ENCODE data around the gene SLBP. TPM values are rescaled to one million over a fixed set of nuclear protein-coding genes. Genes with fewer than 3 reads are reported as not detected.

Gene SLBP
- polyA plus RNA-seq, 3 donors: 39.6 to 63.7 (median 59.1) TPM

GRCh38 chr4:1728061-1728980 is 16.2 kb upstream of the SLBP start:
- H3K27me3 ChIP-seq (ENCODE audit: control insufficient read depth in 2 of 2, insufficient read depth in 2 of 2, low read length in 2 of 2): no peaks in the 10 kb centered on the region
- H3K9me3 Mint-ChIP-seq: peaks cover 0 to 2% (median 0%) of the 10 kb centered on the region in 7 donors
- H3K9ac ChIP-seq (ENCODE audit: insufficient read depth, low read length, poor library complexity, severe bottlenecking): peak overlapping the region; percentile 60
- H3K27ac Mint-ChIP-seq: peak overlapping the region; percentile 89 to 98 (median 94)
- peaks cover 47% of the 10 kb centered on the region for H4K20me1 ChIP-seq (ENCODE audit: insufficient read depth, low read length)
- peak overlapping the region; percentile 68 to 96 for H3K27ac ChIP-seq (ENCODE audit: low read depth in 1 of 2, low read length in 2 of 2)
- peaks cover 65% of the 10 kb centered on the region for H3K4me1 Mint-ChIP-seq
- TF ChIP-seq CTCF (IDR thresholded peaks at IDR 0.05): no peak
- H3K36me3 ChIP-seq (replicated peaks in 1 of 2; ENCODE audit: control insufficient read depth in 1 of 2, insufficient read depth in 2 of 2, low read length in 2 of 2): peaks cover 48 to 58% of the 10 kb centered on the region in 2 donors
- peak overlapping the region in 1 of 2 donors; percentile 66 for H3K4me3 Mint-ChIP-seq
- peak overlapping the region; percentile 89 for H3K4me2 ChIP-seq (replicated peaks; ENCODE audit: extremely low read depth, low read length, poor library complexity, severe bottlenecking)
- 96% methylated on average over 27 of the region's 31 CpGs for WGBS (ENCODE audit: insufficient coverage)
- no peaks in the 10 kb centered on the region for H3K9me3 ChIP-seq (replicated peaks in 1 of 2; ENCODE audit: control insufficient read depth in 1 of 2, insufficient read depth in 1 of 2, low read length in 2 of 2)
- peaks cover 0 to 1% (median 0%) of the 10 kb centered on the region in 3 donors for H3K27me3 Mint-ChIP-seq (ENCODE audit: low read depth in 3 of 3)
- H3K4me3 ChIP-seq (replicated peaks in 1 of 3; ENCODE audit: low read depth in 2 of 3, low read length in 3 of 3): peak overlapping the region in 1 of 3 experiments; percentile 80
- H2AFZ ChIP-seq (ENCODE audit: insufficient read depth, low read depth, low read length, poor library complexity, severe bottlenecking): no peak overlapping the region
- H3K79me2 ChIP-seq (ENCODE audit: insufficient read depth, low read length): peaks cover 97% of the 10 kb centered on the region
- intact Hi-C loops (cut with micrococcal nuclease): loop anchor here in 1 of 2 donors (5.0 to 10.0 kb wide), 3 partner anchors 126 to 286 kb away; partner anchors contain the start of gene LETM1
- H3K4me1 ChIP-seq (ENCODE audit: control insufficient read depth in 1 of 2, insufficient read depth in 2 of 2, low read length in 2 of 2): peaks cover 64 to 68% of the 10 kb centered on the region in 2 donors
- no peak for DNase-seq
- H3K36me3 Mint-ChIP-seq: peaks cover 56 to 77% of the 10 kb centered on the region in 2 donors
